Retinal pigment epithelial cell (primary cell): ENCODE results near the gene GATB.

Experiments used
- DNase-seq: peaks from one replicate; pipeline ENCODE4 v3.0.0-alpha.2; 2010; ENCODE audit warnings: low read depth
- H3K4me3 ChIP-seq: 2 replicates; pipeline ENCODE4 v1.5.1; 2011; ENCODE audit warnings: mild to moderate bottlenecking, low read length, control low read depth, moderate library complexity
- TF ChIP-seq, protein P1 (sequence below): conservative IDR thresholded peaks from 2 replicates; pipeline ENCODE4 v1.5.1; 2011; ENCODE audit warnings: low read depth, low read length, control low read depth, inconsistent platforms

Gene GATB

GRCh38 chr4:151785484-151786157 is 24.8 kb upstream of the GATB start:
- DNase-seq = no peak
- no peak overlapping the region for H3K4me3 ChIP-seq
- TF ChIP-seq, protein P1, sequence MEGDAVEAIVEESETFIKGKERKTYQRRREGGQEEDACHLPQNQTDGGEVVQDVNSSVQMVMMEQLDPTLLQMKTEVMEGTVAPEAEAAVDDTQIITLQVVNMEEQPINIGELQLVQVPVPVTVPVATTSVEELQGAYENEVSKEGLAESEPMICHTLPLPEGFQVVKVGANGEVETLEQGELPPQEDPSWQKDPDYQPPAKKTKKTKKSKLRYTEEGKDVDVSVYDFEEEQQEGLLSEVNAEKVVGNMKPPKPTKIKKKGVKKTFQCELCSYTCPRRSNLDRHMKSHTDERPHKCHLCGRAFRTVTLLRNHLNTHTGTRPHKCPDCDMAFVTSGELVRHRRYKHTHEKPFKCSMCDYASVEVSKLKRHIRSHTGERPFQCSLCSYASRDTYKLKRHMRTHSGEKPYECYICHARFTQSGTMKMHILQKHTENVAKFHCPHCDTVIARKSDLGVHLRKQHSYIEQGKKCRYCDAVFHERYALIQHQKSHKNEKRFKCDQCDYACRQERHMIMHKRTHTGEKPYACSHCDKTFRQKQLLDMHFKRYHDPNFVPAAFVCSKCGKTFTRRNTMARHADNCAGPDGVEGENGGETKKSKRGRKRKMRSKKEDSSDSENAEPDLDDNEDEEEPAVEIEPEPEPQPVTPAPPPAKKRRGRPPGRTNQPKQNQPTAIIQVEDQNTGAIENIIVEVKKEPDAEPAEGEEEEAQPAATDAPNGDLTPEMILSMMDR = no peak

DNA sequence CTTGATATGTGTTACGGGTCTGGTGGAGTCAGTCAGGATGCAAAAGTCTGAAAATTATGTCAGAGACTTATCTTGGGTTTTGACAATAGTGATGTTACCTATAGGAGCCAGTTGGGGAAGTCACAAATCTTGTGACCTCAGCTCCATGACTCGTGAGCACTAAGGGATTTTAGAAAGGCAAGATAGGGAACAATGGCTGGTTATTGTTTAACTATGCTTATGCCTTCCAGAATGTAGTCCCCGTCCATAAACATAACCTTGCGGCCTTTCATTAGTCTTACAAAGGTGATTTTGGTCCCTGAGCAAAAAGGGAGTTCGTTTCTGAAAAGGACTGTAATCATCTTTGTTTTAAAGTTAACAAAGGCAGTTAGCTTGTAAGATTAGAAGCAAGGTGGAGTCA is 23.9 kb upstream of the GATB start:
- no peak for DNase-seq
- H3K4me3 ChIP-seq = no peak overlapping the region
- TF ChIP-seq, protein P1 = no peak

- TF ChIP-seq, protein P1 = no peak
- no peak for DNase-seq
- no peak overlapping the region for H3K4me3 ChIP-seq
These were observed 23.1 kb upstream of the GATB start for GRCh38 chr4:151783867-151784266.

GRCh38 chr4:151782296-151782695 is 21.5 kb upstream of the GATB start:
- H3K4me3 ChIP-seq = no peak overlapping the region
- DNase-seq = no peak
- TF ChIP-seq, protein P1 = no peak

DNA sequence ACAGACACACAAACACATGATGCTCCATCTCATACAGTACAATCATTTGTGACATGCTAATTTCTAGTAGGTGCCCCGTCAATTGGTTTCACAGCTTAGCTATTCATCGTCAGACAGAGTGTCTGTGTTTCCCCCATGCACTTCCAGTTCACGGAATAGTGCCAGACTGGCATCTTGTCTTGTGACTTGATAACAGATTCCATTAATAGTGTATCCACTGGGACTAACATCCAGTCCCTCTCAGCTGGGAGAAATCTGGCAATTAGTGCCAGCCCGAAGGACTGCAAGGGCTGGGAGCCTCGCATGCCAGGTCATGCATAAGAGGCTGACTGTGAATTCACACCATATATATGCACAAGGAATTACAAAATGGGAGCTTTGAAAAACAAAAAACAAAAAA is 20.2 kb upstream of the GATB start:
- no peak for DNase-seq
- TF ChIP-seq, protein P1 = no peak
- H3K4me3 ChIP-seq = no peak overlapping the region

DNA sequence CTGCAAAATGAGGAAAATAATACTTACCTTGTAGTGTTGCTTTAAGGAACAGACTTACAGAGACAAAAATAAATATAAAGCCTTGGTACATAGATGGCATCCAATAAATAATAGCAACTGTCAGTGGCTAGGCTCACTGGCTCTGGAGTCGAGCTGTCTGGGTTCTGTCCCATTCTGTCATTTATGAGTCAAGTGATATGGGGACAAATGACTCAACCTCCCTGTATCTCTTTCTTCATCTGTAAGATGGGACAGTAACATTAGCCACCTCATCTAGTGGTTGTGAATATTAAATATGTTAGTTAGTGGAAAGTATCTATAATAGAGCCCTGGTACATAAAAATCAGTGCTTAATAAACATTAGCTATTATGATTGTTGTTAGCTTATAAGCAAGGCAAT is 16.7 kb upstream of the GATB start:
- TF ChIP-seq, protein P1 = no peak
- no peak for DNase-seq
- no peak overlapping the region for H3K4me3 ChIP-seq

- no peak for DNase-seq
- H3K4me3 ChIP-seq = no peak overlapping the region
- TF ChIP-seq, protein P1 = no peak
These were observed 13.5 kb upstream of the GATB start for GRCh38 chr4:151774324-151774723.
